T-cell (primary cell): ENCODE results near the gene PSME2. TPM values are rescaled to one million over a fixed set of nuclear protein-coding genes. Genes with fewer than 3 reads are reported as not detected.

Experiments
- ATAC-seq, 4 experiments: fragments of 200-7000 bp in 3 of 4; fragments of 150-1000 bp in 1 of 4; cut with Tn5 transposase; replicated peaks in 1 of 4; 1 replicate in 3 of 4; 2 replicates in 1 of 4; pipeline ENCODE4 v1.10.0; 2021; ENCODE audit warnings: moderate library complexity in 3 of 4, mild to moderate bottlenecking in 2 of 4, moderate number of reproducible peaks in 1 of 4
- CTCF ChIA-PET, 2 donors: fragments of 300-600 bp; sonication (Branson Sonifier 250); formaldehyde crosslinking; loops; one replicate each; lab custom pipeline; 2022; ENCODE audit warnings: antibody characterized with exemption in 2 of 2; lab: Charles Lee
- POLR2A ChIA-PET, 2 donors: fragments of 300-600 bp; sonication (Branson Sonifier 250); formaldehyde crosslinking; loops; one replicate each; lab custom pipeline; 2022; ENCODE audit warnings: antibody characterized with exemption in 2 of 2; lab: Charles Lee
- DNase-seq, 35 experiments: peaks; one replicate each; pipeline versions ENCODE4 v3.0.0 to v3.0.0-alpha.2; 2013 to 2023
- H3K27ac ChIP-seq: one replicate; pipeline ENCODE4 v1.5.1; 2013; ENCODE audit warnings: low read length
- H3K27me3 ChIP-seq, 2 experiments: replicated peaks in 1 of 2; 1 replicate in 1 of 2; 2 replicates in 1 of 2; pipeline versions ENCODE4 v1.6.1 to v1.7.0; 2013; ENCODE audit warnings: low read length in 1 of 2, mixed read lengths in 1 of 2; ENCODE audit not compliant: control insufficient read depth in 2 of 2, insufficient read depth in 2 of 2; ENCODE audit errors: extremely low read depth in 1 of 2
- H3K36me3 ChIP-seq, 2 donors: 1 replicate in 1 of 2; 2 replicates in 1 of 2; pipeline versions ENCODE4 v1.6.1 to v1.7.0; 2013; ENCODE audit warnings: low read length in 1 of 2; ENCODE audit not compliant: control insufficient read depth in 2 of 2, insufficient read depth in 1 of 2; ENCODE audit errors: extremely low read depth in 1 of 2
- H3K4me1 ChIP-seq, 2 experiments: 1 replicate in 1 of 2; 2 replicates in 1 of 2; pipeline versions ENCODE4 v1.6.1 to v1.7.0; 2013; ENCODE audit warnings: low read length in 2 of 2, mixed read lengths in 1 of 2; ENCODE audit not compliant: insufficient read depth in 2 of 2, control insufficient read depth in 1 of 2; ENCODE audit errors: extremely low read depth in 1 of 2
- H3K4me3 ChIP-seq, 2 donors: 1 replicate in 1 of 2; 2 replicates in 1 of 2; pipeline versions ENCODE4 v1.5.1 to v1.7.0; 2013; ENCODE audit warnings: mild to moderate bottlenecking in 2 of 2, low read length in 1 of 2, moderate library complexity in 1 of 2; ENCODE audit not compliant: control insufficient read depth in 1 of 2; ENCODE audit errors: extremely low read depth in 1 of 2
- H3K9me3 ChIP-seq: 2 replicates; pipeline ENCODE4 v1.7.0; 2013
- H3K27ac Mint-ChIP-seq, 2 donors: one replicate each; pipeline ENCODE4 v1.8.0; 2020 to 2021; ENCODE audit warnings: mild to moderate bottlenecking in 2 of 2, mixed read lengths in 2 of 2
- H3K27me3 Mint-ChIP-seq, 2 donors: one replicate each; pipeline ENCODE4 v1.8.0; 2021 to 2022; ENCODE audit warnings: mixed read lengths in 2 of 2
- H3K36me3 Mint-ChIP-seq: one replicate; pipeline ENCODE4 v1.8.0; 2021; ENCODE audit warnings: mixed read lengths
- H3K4me1 Mint-ChIP-seq, 3 donors: one replicate each; pipeline ENCODE4 v1.8.0; 2020 to 2022; ENCODE audit warnings: mixed read lengths in 3 of 3, mild to moderate bottlenecking in 1 of 3
- H3K4me3 Mint-ChIP-seq, 3 donors: one replicate each; pipeline ENCODE4 v1.8.0; 2020 to 2022; ENCODE audit warnings: mild to moderate bottlenecking in 3 of 3, mixed read lengths in 3 of 3, moderate library complexity in 3 of 3
- H3K9me3 Mint-ChIP-seq, 3 donors: one replicate each; pipeline ENCODE4 v1.8.0; 2020 to 2022; ENCODE audit warnings: mixed read lengths in 3 of 3
- WGBS: methylation state at CpG from one replicate; pipeline ENCODE4 v1.1.5; 2013; ENCODE audit warnings: missing lambda C conversion rate; ENCODE audit not compliant: insufficient coverage; 5-methylcytosine and 5-hydroxymethylcytosine counted together
- total RNA-seq, 35 experiments: library from RNA in 6 of 35; stranded (reverse) in 6 of 35; fragments of 120-200 nt in 1 of 35; gene quantifications; one replicate each; pipeline versions ENCODE4 v1.2.1 to v1.2.4 and lab custom pipeline; 2013 to 2026

Gene PSME2
- total RNA-seq, 5 donors from 2014 or later (not counting 1 experiment from before 2014, with no cell fraction given) = 130 to 192 (median 159) TPM

- Histone ChIP-seq H3K27me3 (no peaks in the 10 kb centered on the region), H3K4me1 (peaks cover 16 to 56% of the 10 kb centered on the region in 2 experiments), H3K36me3 (peaks cover 20 to 64% of the 10 kb centered on the region in 2 donors), H3K27ac (peak overlapping the region; percentile 26), H3K4me3 (peak overlapping the region; percentile 69 to 91), H3K9me3 (no peaks in the 10 kb centered on the region)
- no peaks in the 10 kb centered on the region for H3K9me3 Mint-ChIP-seq
- ATAC-seq (no peak), DNase-seq (peak in 1 of 35 experiments; percentile 23)
- peak overlapping the region; percentile 96 to 99 (median 97) for H3K4me3 Mint-ChIP-seq
- POLR2A ChIA-PET = interaction anchor here (0.8 to 3.0 kb wide), 3 partner anchors 11 to 33 kb away, joined by 3 to 23 read pairs (median 3); partner anchors contain the start of genes DCAF11 (in 1 of the 2) and NRL (in 1 of the 2)
- 6% methylated on average over 18 of the region's 29 CpGs for WGBS
- CTCF ChIA-PET = interaction anchor here (0.8 to 2.7 kb wide), 7 partner anchors 11 to 94 kb away, joined by 3 to 30 read pairs (median 3); partner anchors contain the start of genes IRF9 (in 2 of the 2), PSME1 (in 1 of the 2) and TINF2 (in 1 of the 2)
- peaks cover 40% of the 10 kb centered on the region for H3K36me3 Mint-ChIP-seq
- peaks cover 57 to 65% (median 63%) of the 10 kb centered on the region in 3 donors for H3K4me1 Mint-ChIP-seq
- no peaks in the 10 kb centered on the region for H3K27me3 Mint-ChIP-seq
- peak overlapping the region; percentile 76 to 83 for H3K27ac Mint-ChIP-seq
Measured at GRCh38 chr14:24147761-24148428, 1.5 kb upstream of the PSME2 start.

- under 1% methylated on average over 48 of the region's 57 CpGs for WGBS
- Histone ChIP-seq H3K9me3 (no peaks in the 10 kb centered on the region), H3K27ac (peak within 1 kb of the TSS; percentile 82), H3K36me3 (peaks cover 20 to 63% of the 10 kb centered on the region in 2 donors), H3K27me3 (no peaks in the 10 kb centered on the region), H3K4me3 (peak within 1 kb of the TSS; percentile 69 to 91), H3K4me1 (peaks cover 17 to 58% of the 10 kb centered on the region in 2 experiments)
- Mint-ChIP-seq H3K9me3 (no peaks in the 10 kb centered on the region), H3K27ac (peak within 1 kb of the TSS; percentile 95 to 99), H3K36me3 (peaks cover 40% of the 10 kb centered on the region), H3K4me1 (peaks cover 64 to 69% (median 66%) of the 10 kb centered on the region in 3 donors), H3K27me3 (no peaks in the 10 kb centered on the region), H3K4me3 (peak within 1 kb of the TSS; percentile 96 to 99 (median 97))
- ChIA-PET POLR2A (interaction anchor here (0.6 to 3.0 kb wide), 8 partner anchors 9 to 1616 kb away, joined by 3 to 23 read pairs (median 4); partner anchors contain the start of genes DCAF11 (in 2 of the 2), NRL (in 2 of the 2), IRF9 (in 1 of the 2) and PSME1 (in 1 of the 2)), CTCF (interaction anchor here (0.6 to 2.7 kb wide), 11 partner anchors 9 to 95 kb away, joined by 3 to 30 read pairs (median 3); partner anchors contain the start of genes IRF9 (in 2 of the 2), DCAF11 (in 1 of the 2), NRL (in 1 of the 2) and PSME1 (in 1 of the 2))
- DNase-seq = peak; percentile 90 to 99 (median 97)
- peak; percentile 89 to 93 (median 90) for ATAC-seq
Measured at GRCh38 chr14:24146978-24147760, 759 bp upstream of the PSME2 start, which contains the start of gene RNF31. RNF31 (plus strand) TSS chr14:24147498; CDS start chr14:24147699, 201 bp downstream.

- 5% methylated on average over 2 of the region's 9 CpGs for WGBS
- peaks cover 70 to 74% (median 71%) of the 10 kb centered on the region in 3 donors for H3K4me1 Mint-ChIP-seq
- DNase-seq (no peak), ATAC-seq (no peak)
- H3K27me3 Mint-ChIP-seq = no peaks in the 10 kb centered on the region
- ChIA-PET CTCF (interaction anchor here (0.5 to 2.7 kb wide), 5 partner anchors 15 to 667 kb away, joined by 3 to 30 read pairs (median 9); partner anchors contain the start of genes DCAF11 (in 1 of the 2), IRF9 (in 1 of the 2), NRL (in 1 of the 2) and TINF2 (in 1 of the 2)), POLR2A (interaction anchor here (0.5 to 3.0 kb wide), 6 partner anchors 15 to 31 kb away, joined by 3 to 23 read pairs (median 6); partner anchors contain the start of genes DCAF11 (in 2 of the 2), IRF9 (in 2 of the 2) and NRL (in 2 of the 2))
- peaks cover 34% of the 10 kb centered on the region for H3K36me3 Mint-ChIP-seq
- peak overlapping the region; percentile 69 to 77 for H3K4me3 ChIP-seq
- no peaks in the 10 kb centered on the region for H3K9me3 ChIP-seq
- peak overlapping the region; percentile 95 to 99 for H3K27ac Mint-ChIP-seq
- peak overlapping the region; percentile 82 for H3K27ac ChIP-seq
- H3K36me3 ChIP-seq = peaks cover 10 to 50% of the 10 kb centered on the region in 2 donors
- H3K9me3 Mint-ChIP-seq = no peaks in the 10 kb centered on the region
- peaks cover 19 to 60% of the 10 kb centered on the region in 2 experiments for H3K4me1 ChIP-seq
- no peaks in the 10 kb centered on the region for H3K27me3 ChIP-seq
- H3K4me3 Mint-ChIP-seq = peak overlapping the region; percentile 96 to 99 (median 97)
Measured at GRCh38 chr14:24145690-24146452, 539 bp downstream of the PSME2 start.

- H3K9me3 ChIP-seq = no peaks in the 10 kb centered on the region
- Mint-ChIP-seq H3K36me3 (peaks cover 27% of the 10 kb centered on the region), H3K9me3 (no peaks in the 10 kb centered on the region), H3K4me3 (peak overlapping the region; percentile 96 to 99 (median 97)), H3K27ac (peak overlapping the region; percentile 95 to 99), H3K27me3 (no peaks in the 10 kb centered on the region), H3K4me1 (peaks cover 69 to 73% (median 73%) of the 10 kb centered on the region in 3 donors)
- ChIA-PET POLR2A (interaction anchor here in 1 of 2 donors (0.6 to 1.1 kb wide), 3 partner anchors 9 to 31 kb away, joined by 3 to 4 read pairs (median 4); partner anchors contain the start of genes DCAF11, IRF9, NRL and PSME1), CTCF (interaction anchor here (0.5 to 2.7 kb wide), 4 partner anchors 16 to 666 kb away, joined by 3 to 30 read pairs (median 16); partner anchors contain the start of genes DCAF11 (in 1 of the 2), IRF9 (in 1 of the 2), NRL (in 1 of the 2) and TINF2 (in 1 of the 2))
- no peaks in the 10 kb centered on the region for H3K27me3 ChIP-seq
- no peak overlapping the region for H3K4me3 ChIP-seq
- no CpG with 5 or more reads among the region's 2 CpGs for WGBS
- peaks cover 5 to 43% of the 10 kb centered on the region in 2 donors for H3K36me3 ChIP-seq
- no peak for ATAC-seq
- DNase-seq = no peak
- H3K27ac ChIP-seq = peak overlapping the region; percentile 82
- peaks cover 19 to 60% of the 10 kb centered on the region in 2 experiments for H3K4me1 ChIP-seq
Measured at GRCh38 chr14:24145219-24145618, 1.2 kb downstream of the PSME2 start.

- Mint-ChIP-seq H3K9me3 (no peaks in the 10 kb centered on the region), H3K27me3 (no peaks in the 10 kb centered on the region), H3K27ac (peak overlapping the region; percentile 76 to 79), H3K4me1 (peaks cover 69 to 77% (median 73%) of the 10 kb centered on the region in 3 donors), H3K36me3 (peaks cover 24% of the 10 kb centered on the region), H3K4me3 (peak overlapping the region in 2 of 3 donors; percentile 22 to 28)
- DNase-seq (no peak), ATAC-seq (no peak)
- CTCF ChIA-PET = interaction anchor here in 1 of 2 donors (0.6 kb wide), 1 partner anchor 41 kb away, joined by 3 read pairs; no protein-coding TSS in a partner anchor
- Histone ChIP-seq H3K9me3 (no peaks in the 10 kb centered on the region), H3K27ac (no peak overlapping the region), H3K27me3 (no peaks in the 10 kb centered on the region), H3K36me3 (peaks cover 7 to 36% of the 10 kb centered on the region in 2 donors), H3K4me3 (no peak overlapping the region), H3K4me1 (peaks cover 23 to 59% of the 10 kb centered on the region in 2 experiments)
- WGBS = 100% methylated on average over 1 of the region's 1 CpG
- POLR2A ChIA-PET = no interaction called here
Measured at GRCh38 chr14:24144451-24144850, 2.0 kb downstream of the PSME2 start.
